Endothelial cell of umbilical vein (primary cell): ENCODE measurements around the gene FXYD6.

Experiments used
- CTCF ChIP-seq, 2 donors: IDR thresholded peaks; 1 replicate in 1 of 2; 2 replicates in 1 of 2; pipeline ENCODE4 v1.5.1; 2011; ENCODE audit warnings: low read length in 2 of 2, mild to moderate bottlenecking in 2 of 2, moderate library complexity in 2 of 2, control low read depth in 1 of 2, inconsistent platforms in 1 of 2, low read depth in 1 of 2; ENCODE audit not compliant: insufficient read depth in 1 of 2; ENCODE audit errors: extremely low read depth in 1 of 2
- EZH2 ChIP-seq: IDR thresholded peaks from 2 replicates; pipeline ENCODE4 v1.6.1; 2012; ENCODE audit warnings: borderline replicate concordance, low read depth, mild to moderate bottlenecking, moderate library complexity, low read length, inconsistent platforms; ENCODE audit not compliant: severe bottlenecking
- MYC ChIP-seq: IDR thresholded peaks from one replicate; pipeline ENCODE4 v1.6.1; 2011; ENCODE audit warnings: mild to moderate bottlenecking, low read depth, low read length

GRCh38 chr11:117830072-117830471 lies 46.4 kb downstream of the FXYD6 start:
- no peak for TF ChIP-seq EZH2
- no peak for TF ChIP-seq CTCF (IDR thresholded peaks at IDR 0.05; ENCODE audit: extremely low read depth in 1 of 2, insufficient read depth in 1 of 2, low read depth in 1 of 2, low read length in 2 of 2)
- no peak for TF ChIP-seq MYC
